GM23248 (cell line): ENCODE results near the gene FCRL1. TPM values are rescaled to one million over a fixed set of nuclear protein-coding genes. Genes with fewer than 3 reads are reported as not detected.

Source experiments
- DNase-seq: peaks from one replicate; pipeline ENCODE4 v3.0.0-alpha.2; 2015
- H2AFZ ChIP-seq: fragments of 200-600 bp; sonication (generic); 2 replicates; pipeline ENCODE4 v1.6.1; 2016; ENCODE audit warnings: antibody characterized with exemption
- H3F3A ChIP-seq: fragments of 200-600 bp; sonication (generic); 2 replicates; pipeline ENCODE4 v1.6.1; 2016; ENCODE audit warnings: mild to moderate bottlenecking, antibody characterized with exemption, mixed run types; ENCODE audit not compliant: insufficient read depth
- H3K27ac ChIP-seq: fragments of 200-600 bp; sonication (generic); 2 replicates; pipeline ENCODE4 v1.5.1; 2016; ENCODE audit warnings: mild to moderate bottlenecking
- H3K27me3 ChIP-seq: fragments of 200-600 bp; sonication (generic); replicated peaks from 2 replicates; pipeline ENCODE4 v1.6.1; 2016; ENCODE audit warnings: mild to moderate bottlenecking; ENCODE audit not compliant: insufficient read depth
- H3K36me3 ChIP-seq: fragments of 200-600 bp; sonication (generic); 2 replicates; pipeline ENCODE4 v1.6.1; 2016; ENCODE audit warnings: low read depth, mild to moderate bottlenecking
- H3K4me1 ChIP-seq: fragments of 200-600 bp; sonication (generic); 2 replicates; pipeline ENCODE4 v1.6.1; 2016; ENCODE audit warnings: mild to moderate bottlenecking; ENCODE audit not compliant: insufficient read depth
- H3K4me2 ChIP-seq: fragments of 200-600 bp; sonication (generic); one replicate; pipeline ENCODE4 v1.6.1; 2016; ENCODE audit warnings: mild to moderate bottlenecking; ENCODE audit not compliant: unreplicated experiment
- H3K4me3 ChIP-seq: fragments of 200-600 bp; sonication (generic); 2 replicates; pipeline ENCODE4 v1.5.1; 2016; ENCODE audit warnings: mild to moderate bottlenecking
- H3K79me2 ChIP-seq: fragments of 200-600 bp; sonication (generic); 2 replicates; pipeline ENCODE4 v1.6.1; 2016; ENCODE audit warnings: mild to moderate bottlenecking; ENCODE audit not compliant: insufficient read depth
- H3K9ac ChIP-seq: fragments of 200-600 bp; sonication (generic); 2 replicates; pipeline ENCODE4 v1.6.1; 2016; ENCODE audit warnings: mild to moderate bottlenecking
- H3K9me2 ChIP-seq: fragments of 200-600 bp; sonication (generic); 2 replicates; pipeline ENCODE4 v1.6.1; 2016; ENCODE audit warnings: mixed run types, mild to moderate bottlenecking, moderate library complexity; ENCODE audit not compliant: insufficient read depth
- H3K9me3 ChIP-seq: fragments of 200-600 bp; sonication (generic); one replicate; pipeline ENCODE4 v1.6.1; 2017; ENCODE audit warnings: low read depth
- H4K20me1 ChIP-seq: fragments of 200-600 bp; sonication (generic); 2 replicates; pipeline ENCODE4 v1.6.0; 2016; ENCODE audit not compliant: insufficient read depth
- EZH2 ChIP-seq: fragments of 200-600 bp; sonication (generic); IDR thresholded peaks from 2 replicates; pipeline ENCODE4 v1.6.1; 2018; ENCODE audit warnings: antibody characterized with exemption, mild to moderate bottlenecking; ENCODE audit not compliant: insufficient read depth, poor library complexity, severe bottlenecking
- EZH2phosphoT487 ChIP-seq: fragments of 200-600 bp; sonication (generic); IDR thresholded peaks from 2 replicates; pipeline ENCODE4 v1.6.1; 2018; ENCODE audit warnings: antibody characterized with exemption, moderate library complexity, mild to moderate bottlenecking, low read depth; ENCODE audit not compliant: insufficient read depth
- WGBS, 2 experiments: methylation state at CpG; one replicate each; pipeline ENCODE4 v1.1.6; 2015 to 2017; ENCODE audit warnings: low lambda C conversion rate in 2 of 2, low coverage in 1 of 2; ENCODE audit errors: missing lambda C conversion rate in 2 of 2; 5-methylcytosine and 5-hydroxymethylcytosine counted together
- in situ Hi-C: fragments of 300-500 bp; cut with MboI; formaldehyde crosslinking; loops from 2 replicates; pipeline ENCODE4 v1.15.0; 2020
- polyA plus RNA-seq: library from polyadenylated mRNA; unstranded; fragments of >200 nt; fragmentation: Nextera tagmentation; extraction: Ambion mirVana; gene quantifications from 2 replicates; pipeline ENCODE4 v1.2.1, GENCODE V29; 2016
- total RNA-seq: library from RNA; depleted of rRNA; stranded (reverse); fragments of >200 nt; shearing (Covaris generic); gene quantifications from 2 replicates; pipeline ENCODE4 v1.2.3, GENCODE V29; 2014

FCRL1 gene
- total and polyA plus RNA-seq, 2 experiments from 2014 or later = not detected

GRCh38 chr1:157785248-157785647 is 34.7 kb downstream of the FCRL1 start:
- Histone ChIP-seq H2AFZ (no peak overlapping the region), H3F3A (no peaks in the 10 kb centered on the region)
- 0 to 18% methylated on average over 1 of the region's 1 CpG for WGBS, 2 experiments

GRCh38 chr1:157784801-157785200 is 35.1 kb downstream of the FCRL1 start:
- H3K9ac ChIP-seq = no peak overlapping the region

More at GRCh38 chr1:157785248-157785647, 34.7 kb downstream of the FCRL1 start:
- Histone ChIP-seq H3K9me2 (no peaks in the 10 kb centered on the region), H4K20me1 (no peaks in the 10 kb centered on the region), H3K9me3 (no peaks in the 10 kb centered on the region), H3K4me2 (no peak overlapping the region), H3K27me3 (no peaks in the 10 kb centered on the region), H3K4me3 (no peak overlapping the region), H3K9ac (no peak overlapping the region), H3K4me1 (no peaks in the 10 kb centered on the region), H3K79me2 (no peaks in the 10 kb centered on the region), H3K27ac (no peak overlapping the region), H3K36me3 (no peaks in the 10 kb centered on the region)
- no peak for TF ChIP-seq EZH2phosphoT487
- no peak for TF ChIP-seq EZH2
- no peak for DNase-seq
- in situ Hi-C loops = no loop called here

GRCh38 chr1:157782931-157783330 is 37.0 kb downstream of the FCRL1 start:
- no peak for TF ChIP-seq EZH2
- TF ChIP-seq EZH2phosphoT487 = no peak
- H3K27me3 ChIP-seq = no peaks in the 10 kb centered on the region
- H3K36me3 ChIP-seq = no peaks in the 10 kb centered on the region
- no peaks in the 10 kb centered on the region for H3F3A ChIP-seq
- WGBS, 2 experiments = 17 to 22% methylated on average over 1 of the region's 1 CpG
- no peaks in the 10 kb centered on the region for H3K79me2 ChIP-seq
- no peak overlapping the region for H2AFZ ChIP-seq
- no peaks in the 10 kb centered on the region for H4K20me1 ChIP-seq
- no peak for DNase-seq
- no peaks in the 10 kb centered on the region for H3K9me3 ChIP-seq
- H3K9me2 ChIP-seq = no peaks in the 10 kb centered on the region
- H3K9ac ChIP-seq = no peak overlapping the region
- H3K4me2 ChIP-seq = no peak overlapping the region
- in situ Hi-C loops = no loop called here
- H3K4me3 ChIP-seq = no peak overlapping the region
- no peak overlapping the region for H3K27ac ChIP-seq
- H3K4me1 ChIP-seq = no peaks in the 10 kb centered on the region

More at GRCh38 chr1:157784801-157785200, 35.1 kb downstream of the FCRL1 start:
- 13 to 15% methylated on average over 3 of the region's 3 CpGs for WGBS, 2 experiments
- Histone ChIP-seq H4K20me1 (no peaks in the 10 kb centered on the region), H3K27me3 (no peaks in the 10 kb centered on the region), H3K27ac (no peak overlapping the region), H3F3A (no peaks in the 10 kb centered on the region), H3K4me2 (no peak overlapping the region), H3K4me1 (no peaks in the 10 kb centered on the region), H2AFZ (no peak overlapping the region), H3K4me3 (no peak overlapping the region), H3K79me2 (no peaks in the 10 kb centered on the region), H3K9me3 (no peaks in the 10 kb centered on the region), H3K36me3 (no peaks in the 10 kb centered on the region), H3K9me2 (no peaks in the 10 kb centered on the region)
- in situ Hi-C loops = no loop called here
- no peak for TF ChIP-seq EZH2
- no peak for TF ChIP-seq EZH2phosphoT487
- DNase-seq = no peak

GRCh38 chr1:157781048-157781447 is 38.9 kb downstream of the FCRL1 start:
- WGBS, 2 experiments = 0% methylated on average over 2 of the region's 2 CpGs
- Histone ChIP-seq H4K20me1 (no peaks in the 10 kb centered on the region), H3K4me3 (no peak overlapping the region), H3K9me2 (no peaks in the 10 kb centered on the region), H3K9me3 (no peaks in the 10 kb centered on the region), H2AFZ (no peak overlapping the region), H3K36me3 (no peaks in the 10 kb centered on the region), H3K9ac (no peak overlapping the region), H3F3A (no peaks in the 10 kb centered on the region), H3K4me1 (no peaks in the 10 kb centered on the region), H3K27ac (no peak overlapping the region), H3K27me3 (no peaks in the 10 kb centered on the region), H3K4me2 (no peak overlapping the region), H3K79me2 (no peaks in the 10 kb centered on the region)
- TF ChIP-seq EZH2 (no peak), EZH2phosphoT487 (no peak)
- in situ Hi-C loops = no loop called here
- DNase-seq = no peak

- Histone ChIP-seq H3K4me3 (no peak within 1 kb of the TSS), H3K36me3 (no peaks in the 10 kb centered on the region), H3K27me3 (no peaks in the 10 kb centered on the region), H3F3A (no peaks in the 10 kb centered on the region), H3K9ac (no peak within 1 kb of the TSS), H3K4me1 (no peaks in the 10 kb centered on the region), H3K4me2 (no peak within 1 kb of the TSS), H3K9me2 (no peaks in the 10 kb centered on the region), H3K27ac (no peak within 1 kb of the TSS), H3K9me3 (no peaks in the 10 kb centered on the region), H3K79me2 (no peaks in the 10 kb centered on the region), H4K20me1 (no peaks in the 10 kb centered on the region), H2AFZ (no peak within 1 kb of the TSS)
- WGBS, 2 experiments = 0 to 5% methylated on average over 1 of the region's 1 CpG
- in situ Hi-C loops = no loop called here
- TF ChIP-seq EZH2phosphoT487 = no peak
- TF ChIP-seq EZH2 = no peak
- DNase-seq = no peak
Measured at GRCh38 chr1:157776971-157777391, 42.9 kb downstream of the FCRL1 start, which contains the start of gene FCRL2. Gene FCRL2 (minus strand): TSS chr1:157777132. CDS start chr1:157777073, 59 bp downstream.
